ENCODE results near the gene CDH23.

GRCh38 chr10:71432956-71433767 is 36.4 kb downstream of the CDH23 start:
- TF ChIP-seq POLR2AphosphoS5 (IDR thresholded peaks at IDR 0.05; ENCODE audit: low read depth, low read length) (no peak), TAF1 (IDR thresholded peaks at IDR 0.05; ENCODE audit: borderline replicate concordance, insufficient read depth, low read length) (no peak), SIN3A (IDR thresholded peaks at IDR 0.05; ENCODE audit: borderline replicate concordance, insufficient read depth, low read length) (no peak)
